Common myeloid progenitor, CD34-positive (primary cell): ENCODE measurements around the gene CHI3L2.

ENCODE experiments used
- CTCF ChIA-PET: fragments of 350-600 bp; sonication (Branson Sonifier 250); formaldehyde crosslinking; loops from one replicate; lab custom pipeline; 2021; ENCODE audit warnings: antibody characterized with exemption; lab: Charles Lee
- POLR2A ChIA-PET: fragments of 350-600 bp; sonication (Branson Sonifier 250); formaldehyde crosslinking; loops from one replicate; lab custom pipeline; 2021; ENCODE audit warnings: antibody characterized with exemption; lab: Charles Lee
- DNase-seq, 3 donors: peaks; one replicate each; pipeline versions ENCODE4 v3.0.0 to v3.0.0-alpha.2; 2013
- H3K27ac ChIP-seq, 2 experiments: 1 replicate in 1 of 2; 2 replicates in 1 of 2; pipeline ENCODE4 v1.7.0; 2013; ENCODE audit warnings: inconsistent platforms in 2 of 2, low read length in 2 of 2, mild to moderate bottlenecking in 2 of 2, low read depth in 1 of 2, moderate library complexity in 1 of 2; ENCODE audit not compliant: severe bottlenecking in 2 of 2, insufficient read depth in 1 of 2, poor library complexity in 1 of 2
- H3K27me3 ChIP-seq, 5 experiments: replicated peaks in 2 of 5; 1 replicate in 3 of 5; 2 replicates in 2 of 5; pipeline versions ENCODE4 v1.6.1 to v1.7.0; 2013; ENCODE audit warnings: low read length in 4 of 5, mild to moderate bottlenecking in 2 of 5, moderate library complexity in 2 of 5, inconsistent platforms in 1 of 5; ENCODE audit not compliant: insufficient read depth in 5 of 5, control insufficient read depth in 4 of 5
- H3K36me3 ChIP-seq, 4 experiments: 1 replicate in 2 of 4; 2 replicates in 2 of 4; pipeline versions ENCODE4 v1.6.1 to v1.7.0; 2013; ENCODE audit warnings: low read length in 3 of 4, control low read depth in 1 of 4, mild to moderate bottlenecking in 1 of 4; ENCODE audit not compliant: control insufficient read depth in 4 of 4, insufficient read depth in 4 of 4
- H3K4me1 ChIP-seq, 4 experiments: 1 replicate in 3 of 4; 2 replicates in 1 of 4; pipeline versions ENCODE4 v1.6.1 to v1.7.1; 2013; ENCODE audit warnings: low read length in 3 of 4, mild to moderate bottlenecking in 3 of 4, control low read depth in 1 of 4, inconsistent platforms in 1 of 4, moderate library complexity in 1 of 4; ENCODE audit not compliant: control insufficient read depth in 4 of 4, insufficient read depth in 4 of 4; ENCODE audit errors: control extremely low read depth in 1 of 4
- H3K4me3 ChIP-seq, 7 experiments: 1 replicate in 4 of 7; 2 replicates in 3 of 7; pipeline versions ENCODE4 v1.5.1 to v1.7.0; 2013; ENCODE audit warnings: mild to moderate bottlenecking in 7 of 7, low read length in 6 of 7, moderate library complexity in 6 of 7, inconsistent platforms in 2 of 7, low read depth in 2 of 7, control low read depth in 1 of 7; ENCODE audit not compliant: insufficient read depth in 4 of 7, control insufficient read depth in 1 of 7; ENCODE audit errors: extremely low read depth in 1 of 7
- H3K9me3 ChIP-seq, 5 experiments: 1 replicate in 4 of 5; 2 replicates in 1 of 5; pipeline versions ENCODE4 v1.6.1 to v1.7.1; 2013; ENCODE audit warnings: low read length in 4 of 5, mild to moderate bottlenecking in 2 of 5, inconsistent platforms in 1 of 5, low read depth in 1 of 5, moderate library complexity in 1 of 5; ENCODE audit not compliant: control insufficient read depth in 4 of 5, insufficient read depth in 2 of 5; ENCODE audit errors: control extremely low read depth in 1 of 5
- WGBS: methylation state at CpG from one replicate; pipeline ENCODE4 v1.1.5; 2013; ENCODE audit not compliant: insufficient coverage; 5-methylcytosine and 5-hydroxymethylcytosine counted together

Gene CHI3L2

GRCh38 chr1:111191496-111191895, 36.0 kb upstream of the CHI3L2 start:
- 86% methylated on average over 3 of the region's 3 CpGs for whole genome bisulfite sequencing
- ChIA-PET CTCF (interaction anchor here (0.7 to 1.4 kb wide), 6 partner anchors 9 to 208 kb away, joined by 3 to 6 read pairs (median 3); partner anchors contain the start of genes CEPT1 and DRAM2), POLR2A (interaction anchor here (0.6 kb wide), 1 partner anchor 196 kb away, joined by 4 read pairs; no protein-coding TSS in a partner anchor)
- Histone ChIP-seq H3K4me1 (peaks cover 6 to 25% (median 14%) of the 10 kb centered on the region in 4 experiments), H3K4me3 (no peak overlapping the region), H3K36me3 (peaks cover 14 to 68% (median 29%) of the 10 kb centered on the region in 4 experiments), H3K27me3 (no peaks in the 10 kb centered on the region), H3K9me3 (no peaks in the 10 kb centered on the region), H3K27ac (no peak overlapping the region)
- no peak for DNase-seq

- no peaks in the 10 kb centered on the region for H3K9me3 ChIP-seq
- H3K4me3 ChIP-seq: no peak overlapping the region
- ChIA-PET CTCF (interaction anchor here (0.7 to 1.4 kb wide), 6 partner anchors 9 to 208 kb away, joined by 3 to 6 read pairs (median 3); partner anchors contain the start of genes CEPT1 and DRAM2), POLR2A (interaction anchor here (0.6 kb wide), 1 partner anchor 196 kb away, joined by 4 read pairs; no protein-coding TSS in a partner anchor)
- no peak for DNase-seq
- H3K36me3 ChIP-seq: peaks cover 14 to 65% (median 26%) of the 10 kb centered on the region in 4 experiments
- peaks cover 6 to 27% (median 14%) of the 10 kb centered on the region in 4 experiments for H3K4me1 ChIP-seq
- 100% methylated on average over 3 of the region's 5 CpGs for WGBS
- no peaks in the 10 kb centered on the region for H3K27me3 ChIP-seq
- no peak overlapping the region for H3K27ac ChIP-seq
These were observed 35.4 kb upstream of the CHI3L2 start for GRCh38 chr1:111192074-111192473.

- DNase-seq: peak in 2 of 3 donors; percentile 49 to 50
- peaks cover 6 to 35% (median 14%) of the 10 kb centered on the region in 4 experiments for H3K4me1 ChIP-seq
- 53% methylated on average over 10 of the region's 10 CpGs for WGBS
- ChIA-PET CTCF (interaction anchor here (1.1 to 2.6 kb wide), 5 partner anchors 11 to 141 kb away, joined by 3 to 9 read pairs (median 3); no protein-coding TSS in a partner anchor), POLR2A (no interaction called here)
- H3K27ac ChIP-seq: peak overlapping the region in 1 of 2 experiments; percentile 36
- no peaks in the 10 kb centered on the region for H3K9me3 ChIP-seq
- H3K36me3 ChIP-seq: peaks cover 11 to 62% (median 20%) of the 10 kb centered on the region in 4 experiments
- no peaks in the 10 kb centered on the region for H3K27me3 ChIP-seq
- H3K4me3 ChIP-seq: peak overlapping the region in 2 of 7 experiments; percentile 6 to 24
These were observed 34.6 kb upstream of the CHI3L2 start for GRCh38 chr1:111192658-111193519.

GRCh38 chr1:111193712-111194480, 33.6 kb upstream of the CHI3L2 start:
- H3K27ac ChIP-seq: no peak overlapping the region
- ChIA-PET POLR2A (no interaction called here), CTCF (interaction anchor here (0.7 to 2.6 kb wide), 4 partner anchors 10 to 140 kb away, joined by 3 to 9 read pairs (median 4); no protein-coding TSS in a partner anchor)
- DNase-seq: no peak
- peaks cover 6 to 40% (median 14%) of the 10 kb centered on the region in 4 experiments for H3K4me1 ChIP-seq
- H3K9me3 ChIP-seq: no peaks in the 10 kb centered on the region
- 100% methylated on average over 3 of the region's 3 CpGs for WGBS
- H3K4me3 ChIP-seq: no peak overlapping the region
- H3K27me3 ChIP-seq: no peaks in the 10 kb centered on the region
- peaks cover 9 to 56% (median 15%) of the 10 kb centered on the region in 4 experiments for H3K36me3 ChIP-seq

- POLR2A ChIA-PET: no interaction called here
- Histone ChIP-seq H3K4me1 (peaks cover 6 to 52% (median 25%) of the 10 kb centered on the region in 4 experiments), H3K9me3 (no peaks in the 10 kb centered on the region), H3K27ac (no peak overlapping the region), H3K4me3 (no peak overlapping the region), H3K36me3 (peaks cover 3 to 49% (median 12%) of the 10 kb centered on the region in 4 experiments), H3K27me3 (no peaks in the 10 kb centered on the region)
- CTCF ChIA-PET: interaction anchor here (1.3 to 10.2 kb wide), 4 partner anchors 24 to 211 kb away, joined by 3 to 123 read pairs (median 6); no protein-coding TSS in a partner anchor
- 100% methylated on average over 3 of the region's 4 CpGs for WGBS
- DNase-seq: no peak
These were observed 32.4 kb upstream of the CHI3L2 start for GRCh38 chr1:111195002-111195684.

- 92% methylated on average over 2 of the region's 2 CpGs for WGBS
- POLR2A ChIA-PET: no interaction called here
- CTCF ChIA-PET: interaction anchor here (1.2 to 10.2 kb wide), 7 partner anchors 8 to 210 kb away, joined by 3 to 123 read pairs (median 4); no protein-coding TSS in a partner anchor
- Histone ChIP-seq H3K9me3 (no peaks in the 10 kb centered on the region), H3K36me3 (peaks cover 0 to 42% (median 10%) of the 10 kb centered on the region in 4 experiments), H3K4me3 (no peak overlapping the region), H3K27me3 (no peaks in the 10 kb centered on the region), H3K4me1 (peaks cover 6 to 63% (median 33%) of the 10 kb centered on the region in 4 experiments), H3K27ac (no peak overlapping the region)
- no peak for DNase-seq
These were observed 31.3 kb upstream of the CHI3L2 start for GRCh38 chr1:111196213-111196612.
